SJCRH30 (cell line): ENCODE results near the gene CADPS2. TPM values are rescaled to one million over a fixed set of nuclear protein-coding genes. Genes with fewer than 3 reads are reported as not detected.

Experiments used
- DNase-seq, 2 experiments: peaks; one replicate each; pipeline ENCODE4 v3.0.0-alpha.2; 2015 to 2020
- H3K27ac ChIP-seq: fragments of 250-450 bp; sonication (Bioruptor Pico); 2 replicates; pipeline ENCODE4 v1.5.1; 2020; ENCODE audit warnings: mild to moderate bottlenecking, moderate library complexity
- H3K27me3 ChIP-seq: fragments of 250-450 bp; sonication (Bioruptor Pico); 2 replicates; pipeline ENCODE4 v1.5.1; 2020; ENCODE audit warnings: mild to moderate bottlenecking, moderate library complexity
- H3K36me3 ChIP-seq: fragments of 250-450 bp; sonication (Bioruptor Pico); 2 replicates; pipeline ENCODE4 v1.5.1; 2020; ENCODE audit warnings: mild to moderate bottlenecking, moderate library complexity
- H3K4me1 ChIP-seq: fragments of 250-450 bp; sonication (Bioruptor Pico); 2 replicates; pipeline ENCODE4 v1.5.1; 2020; ENCODE audit warnings: mild to moderate bottlenecking, moderate library complexity
- H3K4me3 ChIP-seq: fragments of 250-450 bp; sonication (Bioruptor Pico); 2 replicates; pipeline ENCODE4 v1.5.1; 2020; ENCODE audit warnings: mild to moderate bottlenecking, moderate library complexity
- H3K9me3 ChIP-seq: fragments of 250-450 bp; sonication (Bioruptor Pico); replicated peaks from 2 replicates; pipeline ENCODE4 v1.5.1; 2020; ENCODE audit warnings: mild to moderate bottlenecking, moderate library complexity
- total RNA-seq: library from RNA; depleted of rRNA; stranded (reverse); fragments of >200 nt; shearing (Covaris generic); gene quantifications from 2 replicates; pipeline ENCODE4 v1.2.3, GENCODE V29; 2014

The CADPS2 gene
- total RNA-seq, 1 experiment from 2014 or later, result not detected

DNA sequence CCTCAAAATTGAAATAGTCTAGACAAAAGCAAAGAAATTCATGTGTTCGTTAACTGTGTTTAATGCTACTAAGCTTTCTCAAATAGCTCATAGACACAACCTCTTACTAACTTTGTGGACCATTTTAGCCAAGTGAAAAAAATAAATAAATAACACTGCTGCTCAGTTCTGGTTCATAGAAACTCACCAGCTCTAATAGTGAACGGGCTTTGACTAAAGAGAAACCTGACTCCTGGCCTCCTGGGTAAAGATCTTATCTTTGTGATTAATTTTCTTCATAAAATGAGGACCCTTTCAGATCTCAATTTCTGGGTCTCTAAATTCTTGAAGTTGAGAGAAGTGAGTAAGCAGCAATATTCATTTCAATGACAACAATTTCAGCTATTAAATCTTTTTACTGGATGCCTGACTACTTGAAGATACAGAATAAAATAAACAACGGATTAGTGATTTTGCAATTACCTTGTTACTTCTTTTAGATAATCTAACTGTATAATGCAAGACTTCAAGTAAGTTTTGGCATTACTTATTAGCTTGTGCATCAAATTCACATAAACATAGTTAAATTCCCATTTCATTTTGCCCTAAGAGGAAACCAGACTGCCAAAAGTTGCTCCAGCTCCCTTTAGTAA, 3.1 kb downstream of the CADPS2 start:
- Histone ChIP-seq H3K27ac (no peak overlapping the region), H3K4me1 (no peaks in the 10 kb centered on the region), H3K36me3 (no peaks in the 10 kb centered on the region), H3K27me3 (peaks cover 3% of the 10 kb centered on the region; the same call in 1 of the 2 replicates), H3K9me3 (no peaks in the 10 kb centered on the region), H3K4me3 (no peak overlapping the region)
- DNase-seq, result no peak

DNA sequence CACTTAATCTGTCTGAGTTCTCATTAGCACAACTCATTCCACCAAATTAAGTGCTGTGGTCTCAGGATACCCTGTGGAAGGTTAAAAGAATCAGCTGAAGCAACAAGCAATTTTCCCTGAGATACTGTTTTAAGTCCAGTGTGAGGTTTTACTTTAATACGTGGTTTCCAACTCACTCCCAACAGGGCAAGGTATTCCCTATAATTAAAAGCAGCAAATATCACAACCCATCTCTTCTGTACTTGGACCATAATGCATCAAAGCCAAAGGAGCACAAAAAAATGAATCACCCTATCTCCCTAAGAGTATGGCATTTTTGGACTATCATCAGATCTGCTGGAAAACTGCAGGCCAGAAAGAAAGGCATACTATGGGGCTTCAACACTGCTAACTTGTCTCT, 4.9 kb downstream of the CADPS2 start:
- Histone ChIP-seq H3K36me3 (no peaks in the 10 kb centered on the region), H3K4me1 (no peaks in the 10 kb centered on the region), H3K27me3 (peaks cover 3% of the 10 kb centered on the region; the same call in 1 of the 2 replicates), H3K9me3 (no peaks in the 10 kb centered on the region), H3K4me3 (no peak overlapping the region), H3K27ac (no peak overlapping the region)
- DNase-seq, result no peak

DNA sequence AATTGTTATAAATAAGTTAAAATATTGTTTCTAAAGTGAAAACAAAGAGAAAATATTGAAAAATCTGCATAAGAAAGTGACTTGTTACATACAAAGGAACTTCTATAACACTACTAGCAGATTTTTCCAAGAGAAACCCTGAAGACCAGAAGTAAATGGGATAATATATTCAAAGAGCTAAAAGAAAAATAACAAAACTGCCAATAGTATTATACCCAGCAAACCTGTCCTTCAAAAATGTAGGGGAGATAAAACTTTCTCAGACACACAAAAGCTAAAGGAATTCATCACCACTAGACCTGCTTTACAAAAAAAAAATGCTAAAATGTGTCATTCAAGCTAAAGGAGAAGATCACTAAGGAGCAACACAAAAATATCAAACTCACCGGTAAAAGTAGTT, 17.0 kb downstream of the CADPS2 start:
- H3K9me3 ChIP-seq, result no peaks in the 10 kb centered on the region
- H3K4me1 ChIP-seq, result no peaks in the 10 kb centered on the region
- no peaks in the 10 kb centered on the region for H3K27me3 ChIP-seq
- H3K4me3 ChIP-seq, result no peak overlapping the region
- no peak for DNase-seq
- no peak overlapping the region for H3K27ac ChIP-seq
- H3K36me3 ChIP-seq, result no peaks in the 10 kb centered on the region

DNA sequence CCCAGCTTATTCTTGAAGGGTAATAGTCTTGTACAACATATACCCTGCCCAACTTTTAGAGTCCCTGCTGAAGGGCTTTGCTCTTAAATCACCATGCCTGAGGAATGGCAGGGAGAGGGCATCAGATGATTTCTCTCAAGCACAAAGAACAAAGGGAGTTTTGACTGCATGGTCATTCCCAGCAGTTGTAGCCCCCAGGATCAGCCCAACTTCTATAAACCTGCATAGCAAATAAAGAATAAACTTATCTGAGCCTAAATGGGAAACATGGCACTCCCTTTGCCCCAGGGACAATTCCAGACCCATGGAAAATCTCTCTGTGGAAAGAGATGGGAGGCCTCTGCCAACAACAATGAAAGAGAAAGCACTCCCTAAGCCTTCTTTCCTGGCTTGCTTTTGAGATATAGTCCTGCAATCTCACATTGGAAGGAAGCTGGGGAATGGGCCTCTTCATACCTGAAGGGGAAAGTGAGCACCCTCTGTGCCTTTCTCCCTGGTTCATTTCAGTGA, 18.7 kb downstream of the CADPS2 start:
- Histone ChIP-seq H3K27me3 (no peaks in the 10 kb centered on the region), H3K36me3 (no peaks in the 10 kb centered on the region), H3K9me3 (no peaks in the 10 kb centered on the region), H3K4me1 (no peaks in the 10 kb centered on the region), H3K4me3 (no peak overlapping the region), H3K27ac (no peak overlapping the region)
- DNase-seq, result no peak

DNA sequence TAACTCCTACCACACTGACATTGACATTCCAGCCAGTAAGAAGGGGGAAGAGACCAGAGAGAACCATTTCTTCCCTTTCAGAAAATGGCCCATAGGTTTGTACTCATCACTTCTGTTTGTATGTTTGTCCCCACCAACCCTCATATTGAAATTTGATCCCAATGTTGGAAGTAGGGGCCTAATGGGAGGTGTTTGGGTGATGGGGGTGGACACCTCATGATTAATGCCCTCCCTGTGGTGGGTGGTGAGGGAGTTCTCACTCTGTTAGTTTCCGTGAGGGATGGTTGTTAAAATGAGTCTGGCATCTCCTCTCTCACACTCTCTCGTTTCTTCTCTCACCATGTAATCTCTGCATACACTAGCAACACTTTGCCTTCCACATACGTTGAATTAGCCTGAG, 21.4 kb downstream of the CADPS2 start:
- Histone ChIP-seq H3K27me3 (no peaks in the 10 kb centered on the region), H3K4me3 (no peak overlapping the region), H3K9me3 (no peaks in the 10 kb centered on the region), H3K27ac (no peak overlapping the region), H3K4me1 (no peaks in the 10 kb centered on the region), H3K36me3 (no peaks in the 10 kb centered on the region)
- DNase-seq, result no peak

DNA sequence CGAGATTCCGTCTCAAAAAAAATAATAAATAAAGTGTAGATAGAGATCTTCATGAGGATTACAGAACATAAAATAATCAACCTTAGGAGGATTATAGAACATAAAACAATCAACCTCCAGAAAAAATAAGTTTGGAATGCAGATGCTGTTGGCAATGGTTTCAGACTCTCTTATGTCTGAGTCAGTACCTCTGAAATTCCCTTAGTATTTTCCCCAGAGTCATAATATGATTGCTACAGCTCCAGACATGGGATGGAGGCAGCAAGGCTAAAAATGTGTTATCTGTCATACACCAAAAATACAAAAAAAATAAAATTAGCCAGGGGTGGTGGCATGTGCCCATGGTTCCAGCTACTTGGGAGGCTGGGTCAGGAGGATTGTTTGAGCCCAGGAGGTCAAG, 22.2 kb downstream of the CADPS2 start:
- Histone ChIP-seq H3K4me3 (no peak overlapping the region), H3K36me3 (no peaks in the 10 kb centered on the region), H3K9me3 (no peaks in the 10 kb centered on the region), H3K4me1 (no peaks in the 10 kb centered on the region), H3K27me3 (no peaks in the 10 kb centered on the region; the same call in 1 of the 2 replicates), H3K27ac (no peak overlapping the region)
- no peak for DNase-seq

DNA sequence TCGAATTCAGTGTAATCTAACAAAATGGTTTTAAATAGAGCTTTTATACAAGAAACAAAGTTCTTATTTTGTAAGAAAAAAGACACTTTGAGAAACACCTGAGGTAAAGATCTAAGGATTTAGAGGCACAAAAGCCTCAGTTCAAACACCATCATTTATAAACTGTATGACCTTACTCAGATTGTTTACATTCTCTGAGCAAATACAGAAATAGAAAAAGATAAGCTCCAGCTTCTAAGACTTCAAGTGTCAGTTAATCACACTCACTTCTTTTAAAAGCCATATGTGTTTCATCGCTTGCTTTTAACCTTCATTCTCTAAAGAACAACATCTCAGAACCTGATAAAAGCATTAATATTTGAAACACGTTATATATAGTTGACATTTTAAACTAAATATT, 27.9 kb downstream of the CADPS2 start:
- H3K36me3 ChIP-seq, result no peaks in the 10 kb centered on the region
- DNase-seq, result no peak
- no peaks in the 10 kb centered on the region for H3K4me1 ChIP-seq
- H3K27me3 ChIP-seq, result no peaks in the 10 kb centered on the region; the same call in 1 of the 2 replicates
- H3K9me3 ChIP-seq, result no peaks in the 10 kb centered on the region
- H3K4me3 ChIP-seq, result no peak overlapping the region
- no peak overlapping the region for H3K27ac ChIP-seq

DNA sequence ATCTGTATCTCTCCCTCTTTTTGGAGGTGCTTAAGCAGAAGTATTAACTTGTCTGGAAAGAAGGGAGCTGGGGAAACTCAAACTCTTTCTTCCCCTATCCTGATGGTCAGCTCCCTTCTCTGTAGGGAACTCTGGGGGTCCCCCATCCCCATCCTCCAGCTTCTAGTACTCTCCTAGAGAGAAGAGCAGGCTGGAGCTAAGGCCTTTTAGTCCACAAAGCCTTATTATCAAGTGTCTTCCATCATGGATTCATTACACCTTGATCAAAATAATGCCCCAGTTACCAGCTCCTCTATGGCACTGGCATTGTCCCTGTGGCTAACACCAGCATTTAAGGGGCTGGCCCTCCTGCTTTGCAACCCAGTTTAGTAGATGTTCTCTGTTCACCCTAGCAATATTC, 35.7 kb downstream of the CADPS2 start:
- Histone ChIP-seq H3K4me3 (no peak overlapping the region), H3K4me1 (no peaks in the 10 kb centered on the region), H3K27me3 (no peaks in the 10 kb centered on the region), H3K36me3 (no peaks in the 10 kb centered on the region), H3K27ac (no peak overlapping the region), H3K9me3 (no peaks in the 10 kb centered on the region)
- no peak for DNase-seq

DNA sequence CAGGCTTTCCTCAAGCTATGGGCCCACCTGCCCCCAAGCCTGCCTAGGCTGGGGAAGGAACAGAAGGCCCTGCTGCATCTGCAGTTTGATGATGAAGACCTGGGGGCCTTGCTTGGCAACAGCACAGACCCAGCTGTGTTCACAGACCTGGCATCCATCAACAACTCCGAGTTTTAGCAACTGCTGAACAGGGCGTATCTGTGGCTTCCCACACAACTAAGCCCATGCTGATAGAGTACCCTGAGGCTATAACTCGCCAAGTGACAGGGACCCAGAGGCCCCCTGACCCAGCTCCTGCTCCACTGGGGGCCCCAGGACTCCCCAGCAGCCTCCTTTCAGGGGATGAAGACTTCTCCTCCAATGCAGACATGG, 36.3 kb downstream of the CADPS2 start:
- H3K4me3 ChIP-seq, result no peak overlapping the region
- H3K27me3 ChIP-seq, result no peaks in the 10 kb centered on the region
- no peaks in the 10 kb centered on the region for H3K4me1 ChIP-seq
- H3K9me3 ChIP-seq, result no peaks in the 10 kb centered on the region
- no peaks in the 10 kb centered on the region for H3K36me3 ChIP-seq
- DNase-seq, result no peak
- no peak overlapping the region for H3K27ac ChIP-seq

DNA sequence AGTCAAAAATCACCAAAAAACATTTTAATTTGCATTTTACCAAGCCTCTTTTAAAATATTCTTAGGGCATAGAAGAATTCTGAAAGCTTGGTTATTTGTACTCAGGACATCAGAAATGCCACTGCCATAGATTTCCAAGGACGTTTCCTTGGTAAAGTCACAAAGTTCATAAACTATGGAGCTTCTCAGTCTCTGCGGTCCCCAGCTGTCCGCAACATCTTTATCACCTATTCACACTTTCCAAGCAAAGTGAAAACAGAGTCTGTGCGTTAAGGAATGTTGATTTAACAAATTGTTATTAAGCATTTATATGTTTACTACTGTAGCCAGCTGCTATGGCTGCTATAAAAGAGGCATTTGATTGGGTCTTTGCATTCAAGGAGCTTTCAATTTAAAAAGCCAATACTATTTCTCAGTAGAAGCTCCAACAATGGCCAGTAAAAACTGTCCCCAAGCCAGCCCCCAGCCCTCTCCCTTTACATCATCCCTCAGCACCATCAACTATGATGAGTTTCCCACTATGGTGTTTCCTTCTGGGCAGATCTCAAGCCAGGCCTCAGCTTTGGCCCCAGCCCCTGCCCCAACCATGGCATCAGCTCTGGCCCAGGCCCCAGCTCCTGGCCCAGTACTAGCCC, 36.8 kb downstream of the CADPS2 start:
- Histone ChIP-seq H3K36me3 (no peaks in the 10 kb centered on the region), H3K27ac (no peak overlapping the region), H3K4me1 (no peaks in the 10 kb centered on the region), H3K9me3 (no peaks in the 10 kb centered on the region), H3K4me3 (no peak overlapping the region), H3K27me3 (no peaks in the 10 kb centered on the region)
- no peak for DNase-seq

DNA sequence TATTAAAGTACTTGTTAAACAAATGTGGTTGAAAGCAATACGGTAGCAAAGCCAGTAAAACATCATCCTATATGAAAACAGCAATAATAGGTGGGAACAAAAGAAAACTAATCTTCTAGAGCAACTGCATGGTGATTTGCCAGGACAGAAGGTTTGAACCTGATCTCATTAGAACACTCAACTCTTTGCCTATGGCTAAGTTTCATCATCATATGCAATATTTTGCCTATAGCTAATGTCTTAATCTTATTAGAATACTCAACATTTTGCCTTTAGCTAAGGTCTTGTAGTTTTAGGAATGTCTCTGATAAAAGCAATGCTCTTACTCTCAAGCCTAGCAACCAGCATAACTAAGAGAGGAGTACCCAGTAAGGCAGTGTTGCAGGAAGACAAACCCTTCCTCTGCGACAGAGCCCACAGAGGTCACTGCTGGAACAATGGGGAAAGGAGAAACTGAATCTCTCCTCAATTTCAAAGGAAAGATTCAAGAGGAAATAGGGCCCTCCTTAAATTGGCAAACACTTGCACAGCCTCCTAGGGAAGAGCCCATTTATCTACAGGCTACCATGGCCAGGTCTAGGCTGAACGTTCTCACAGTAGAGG, 38.3 kb downstream of the CADPS2 start:
- Histone ChIP-seq H3K27me3 (no peaks in the 10 kb centered on the region), H3K4me1 (no peaks in the 10 kb centered on the region), H3K4me3 (no peak overlapping the region), H3K27ac (no peak overlapping the region), H3K9me3 (no peaks in the 10 kb centered on the region), H3K36me3 (no peaks in the 10 kb centered on the region)
- no peak for DNase-seq

DNA sequence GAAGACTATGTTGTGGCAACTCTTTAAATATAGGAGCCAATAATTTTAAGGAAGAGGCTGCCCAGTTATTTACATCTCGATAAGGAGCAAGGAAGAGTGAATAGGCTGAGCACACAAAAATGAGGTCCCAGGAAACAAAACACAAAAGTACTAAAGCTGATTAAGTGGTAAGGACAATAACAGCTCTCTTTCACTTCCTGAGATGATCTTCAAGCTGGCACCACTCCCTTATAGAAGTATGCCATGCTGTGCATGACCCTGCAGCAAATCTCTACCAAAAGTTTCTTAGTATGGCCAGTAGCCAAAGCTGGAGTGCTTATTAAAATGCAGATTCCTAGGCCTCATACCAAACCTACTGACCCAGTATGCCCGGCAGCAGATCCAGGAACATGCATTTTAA, 39.7 kb downstream of the CADPS2 start:
- Histone ChIP-seq H3K4me3 (no peak overlapping the region), H3K36me3 (no peaks in the 10 kb centered on the region), H3K4me1 (no peaks in the 10 kb centered on the region), H3K27ac (no peak overlapping the region), H3K9me3 (no peaks in the 10 kb centered on the region), H3K27me3 (no peaks in the 10 kb centered on the region)
- no peak for DNase-seq

DNA sequence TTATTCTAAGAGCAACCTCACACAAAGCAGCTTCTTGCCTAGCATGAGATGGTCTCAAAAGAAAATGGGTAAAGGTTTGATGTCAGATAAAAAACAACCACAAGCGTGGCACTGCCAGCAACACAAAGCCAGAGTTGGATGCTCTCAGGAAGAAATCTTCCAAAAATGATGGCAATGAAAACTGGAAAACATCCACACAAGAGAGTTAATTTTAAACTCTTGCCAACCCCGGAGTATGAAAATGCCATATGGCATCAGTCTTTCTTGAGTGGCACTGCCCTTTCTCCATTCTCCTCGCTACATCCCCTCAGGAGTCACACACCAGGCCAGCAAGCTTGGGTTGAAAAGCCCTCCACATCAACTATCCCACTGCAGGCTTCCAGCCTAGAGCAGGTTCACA, 41.0 kb downstream of the CADPS2 start:
- H3K4me3 ChIP-seq, result no peak overlapping the region
- no peaks in the 10 kb centered on the region for H3K27me3 ChIP-seq
- no peak for DNase-seq
- no peaks in the 10 kb centered on the region for H3K9me3 ChIP-seq
- H3K36me3 ChIP-seq, result no peaks in the 10 kb centered on the region
- no peaks in the 10 kb centered on the region for H3K4me1 ChIP-seq
- H3K27ac ChIP-seq, result no peak overlapping the region

DNA sequence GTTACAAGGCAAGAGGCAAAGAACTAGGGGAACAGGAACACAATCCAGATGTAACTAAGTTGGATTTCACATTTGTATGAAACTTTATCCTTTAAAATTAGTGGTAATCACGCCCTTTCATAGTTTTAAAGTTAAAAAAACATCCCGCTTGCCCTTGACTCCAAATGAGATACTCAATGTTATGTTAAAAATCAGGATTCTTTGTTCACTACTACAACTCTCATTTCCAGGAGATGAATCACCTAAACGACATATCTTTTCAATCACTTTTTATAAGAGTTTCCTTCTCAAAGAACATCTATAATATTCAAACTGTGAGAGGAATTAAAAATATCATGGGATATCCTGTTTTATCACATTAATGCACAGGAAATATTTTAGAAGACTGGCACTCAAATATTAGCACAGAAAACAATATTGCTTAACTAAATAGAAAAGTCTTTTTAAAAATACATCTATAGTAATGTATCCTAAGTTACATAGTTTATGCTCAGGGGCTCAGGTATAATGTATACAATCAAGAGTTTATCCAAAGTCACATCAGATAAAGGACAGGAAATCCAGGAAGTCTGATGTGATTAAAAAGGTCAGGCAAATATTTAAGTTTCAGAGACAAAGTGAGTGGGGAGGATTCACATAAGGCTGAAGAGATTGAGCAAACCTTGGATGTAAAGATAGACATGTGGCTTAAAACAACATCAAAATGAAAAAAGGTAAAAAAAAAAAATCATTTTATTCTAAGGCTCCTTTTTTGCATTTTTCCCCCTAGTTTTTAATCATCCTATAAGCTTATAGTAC, 41.9 kb downstream of the CADPS2 start:
- Histone ChIP-seq H3K9me3 (no peaks in the 10 kb centered on the region), H3K27ac (no peak overlapping the region), H3K4me1 (no peaks in the 10 kb centered on the region)

DNA sequence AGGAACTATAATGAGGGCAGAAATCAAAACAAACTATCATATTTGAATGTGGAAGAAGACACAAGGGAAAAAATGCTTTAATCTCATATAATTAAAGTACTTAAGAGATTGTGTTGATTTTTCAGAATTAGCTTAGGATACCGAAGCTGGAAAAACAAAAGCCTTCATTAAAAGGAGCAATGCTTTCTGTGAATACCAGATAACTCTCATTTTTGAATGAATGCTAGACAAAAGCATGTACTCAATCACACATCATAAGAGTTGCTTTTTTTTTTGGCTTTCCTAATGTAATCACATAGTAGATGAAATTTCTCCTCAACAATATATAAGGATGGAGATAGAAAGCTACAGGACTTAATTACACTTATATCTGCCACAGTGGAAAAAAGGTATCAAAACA, 43.3 kb downstream of the CADPS2 start:
- Histone ChIP-seq H3K27me3 (no peaks in the 10 kb centered on the region), H3K36me3 (no peaks in the 10 kb centered on the region), H3K4me1 (no peaks in the 10 kb centered on the region), H3K9me3 (no peaks in the 10 kb centered on the region), H3K4me3 (no peak overlapping the region), H3K27ac (no peak overlapping the region)
- DNase-seq, result no peak

More for the DNA sequence above, 41.9 kb downstream of the CADPS2 start:
- DNase-seq, result no peak
- Histone ChIP-seq H3K27me3 (no peaks in the 10 kb centered on the region), H3K36me3 (no peaks in the 10 kb centered on the region), H3K4me3 (no peak overlapping the region)
